Measurements from ENCODE around the gene ADARB2.

DNA sequence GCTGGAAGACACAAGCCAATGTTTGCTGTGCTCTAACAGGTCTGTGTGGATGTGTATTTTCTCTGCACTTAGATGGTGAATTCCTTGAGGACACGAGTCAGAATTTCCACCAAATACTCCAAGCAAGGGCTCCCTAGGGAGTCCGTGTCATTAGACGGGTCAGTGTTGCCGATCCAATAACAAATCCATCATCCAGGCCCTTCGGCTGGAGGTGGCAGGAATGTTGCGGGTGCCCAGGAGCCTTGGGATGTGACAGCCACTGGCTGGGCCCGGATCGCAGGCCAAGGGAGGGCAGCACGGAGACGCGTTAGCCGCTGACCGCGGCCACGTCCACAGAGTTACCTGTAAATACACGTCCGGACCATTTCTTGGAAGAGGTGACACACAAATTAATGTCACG, 494.4 kb downstream of the ADARB2 start:
- no peak for TF ChIP-seq GABPA (IDR thresholded peaks at IDR 0.05; ENCODE audit: low read depth)
- TF ChIP-seq CTCF (IDR thresholded peaks at IDR 0.05) = no peak
- no peak for TF ChIP-seq POLR2AphosphoS5 (IDR thresholded peaks at IDR 0.05; ENCODE audit: low read depth, low read length)
- TF ChIP-seq YY1 (IDR thresholded peaks at IDR 0.05; ENCODE audit: low read depth) = no peak
- no peak for TF ChIP-seq JUND (IDR thresholded peaks at IDR 0.05)
- TF ChIP-seq TCF12 (IDR thresholded peaks at IDR 0.05) = no peak
- no peak for TF ChIP-seq TAF1 (IDR thresholded peaks at IDR 0.05; ENCODE audit: borderline replicate concordance, low read depth, low read length)
- TF ChIP-seq ELF1 (IDR thresholded peaks at IDR 0.05) = no peak
- no peak for TF ChIP-seq SMC3 (IDR thresholded peaks at IDR 0.05; ENCODE audit: low read depth, low read length)
- TF ChIP-seq MXI1 (IDR thresholded peaks at IDR 0.05; ENCODE audit: low read depth, low read length) = no peak
- TF ChIP-seq FOSL2 (IDR thresholded peaks at IDR 0.05; ENCODE audit: borderline replicate concordance, low read depth) = no peak
